AG20443 (cell line): ENCODE data around the gene RIMS1.
"Not testable (repeated sequence)": the region's sequence is repeated elsewhere in the genome, so short reads cannot be mapped to it uniquely, and the experiment has no call there.

ENCODE experiments used
- DNase-seq: peaks from one replicate; pipeline ENCODE4 v3.0.0; 2012; ENCODE audit warnings: low spot score, mixed read lengths

RIMS1 gene

GRCh38 chr6:71983131-71983530 lies 96.8 kb downstream of the RIMS1 start:
- no peak for DNase-seq

DNA sequence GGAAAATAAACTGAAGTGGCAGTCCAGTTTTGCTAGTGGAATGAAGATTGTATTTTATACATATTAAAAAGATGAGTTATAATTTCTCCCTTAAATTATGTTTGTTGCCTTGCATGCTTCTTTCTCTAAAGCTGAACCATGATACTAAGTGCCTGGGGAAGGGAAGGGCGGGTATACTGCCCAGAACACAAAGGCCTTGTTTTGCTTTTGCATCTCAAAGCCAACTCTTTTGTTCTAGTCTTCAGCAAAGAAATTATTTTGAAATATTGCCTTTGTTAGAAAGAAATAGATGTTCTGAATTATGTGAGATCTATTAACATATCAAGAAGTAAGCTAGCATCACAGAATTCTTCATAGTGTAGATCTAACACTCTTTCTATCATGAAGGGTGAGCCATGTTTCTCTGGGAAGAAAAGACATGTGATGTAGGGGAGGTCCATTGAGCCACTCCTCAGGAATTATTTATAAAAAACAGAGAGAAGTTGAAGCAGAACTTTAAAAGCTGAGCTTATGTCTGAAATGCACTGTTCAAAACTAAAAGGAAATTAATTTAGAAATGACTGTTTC lies 108.4 kb downstream of the RIMS1 start:
- DNase-seq = no peak

GRCh38 chr6:71997341-71997740 lies 111.0 kb downstream of the RIMS1 start:
- no peak for DNase-seq

GRCh38 chr6:72002415-72002814 lies 116.1 kb downstream of the RIMS1 start:
- no peak for DNase-seq

DNA sequence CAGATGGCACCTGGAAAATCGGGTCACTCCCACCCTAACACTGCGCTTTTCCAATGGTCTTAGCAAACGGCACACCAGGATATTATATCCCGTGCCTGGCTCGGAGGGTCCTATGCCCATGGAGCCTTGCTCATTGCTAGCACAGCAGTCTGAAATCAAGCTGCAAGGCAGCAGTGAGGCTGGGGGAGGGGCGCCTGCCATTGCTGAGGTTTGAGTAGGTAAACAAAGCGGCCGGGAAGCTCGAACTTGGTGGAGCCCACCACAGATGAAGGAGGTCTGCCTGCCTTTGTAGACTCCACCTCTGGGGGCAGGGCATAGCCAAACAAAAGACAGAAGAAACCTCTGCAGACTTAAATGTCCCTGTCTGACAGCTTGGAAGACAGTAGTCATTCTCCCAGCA lies 120.2 kb downstream of the RIMS1 start:
- DNase-seq = not testable (repeated sequence)

- no peak for DNase-seq
These were observed 136.5 kb downstream of the RIMS1 start for GRCh38 chr6:72022830-72023229.

DNA sequence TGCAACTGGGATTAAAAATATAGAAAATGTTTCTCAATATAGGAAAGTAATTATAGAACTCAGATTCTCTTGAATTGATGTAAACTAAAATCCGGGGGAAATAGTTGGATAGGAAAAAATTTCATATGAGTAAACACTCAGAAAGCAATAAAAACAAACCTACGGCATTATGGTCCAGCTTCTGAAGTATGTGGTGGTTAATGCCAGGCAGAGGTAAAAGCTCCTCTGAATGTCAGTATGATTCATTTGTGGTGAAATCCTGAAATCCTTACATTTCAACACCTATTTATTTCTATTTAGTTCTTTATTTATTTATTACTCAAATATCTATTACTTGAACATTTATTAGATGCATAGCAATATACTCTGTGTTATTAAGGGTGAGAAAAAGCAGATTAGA lies 145.1 kb downstream of the RIMS1 start:
- DNase-seq = no peak

- DNase-seq = peak; percentile 30
These were observed 145.7 kb downstream of the RIMS1 start for GRCh38 chr6:72032086-72032485.

DNA sequence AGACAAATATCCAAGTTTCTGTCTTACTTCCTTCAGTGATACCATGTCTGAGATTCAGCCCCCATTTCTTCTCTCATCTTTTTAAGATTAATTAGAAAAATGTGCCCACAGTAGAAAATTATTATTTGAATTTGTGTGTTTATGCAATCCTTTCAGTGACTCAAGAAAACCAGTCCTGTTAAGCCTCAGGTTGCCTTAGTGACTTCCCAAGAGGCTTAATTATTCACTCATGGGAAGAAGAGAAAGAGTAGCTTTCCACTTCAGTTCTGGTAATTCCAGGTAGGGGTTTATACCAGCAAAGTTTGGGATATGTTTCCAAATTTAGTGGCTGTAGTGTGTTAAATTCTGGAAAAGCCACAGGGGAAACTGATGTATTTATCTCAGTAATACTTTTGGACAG lies 149.1 kb downstream of the RIMS1 start:
- peak; percentile 15 for DNase-seq

GRCh38 chr6:72035966-72036365 lies 149.6 kb downstream of the RIMS1 start:
- no peak for DNase-seq

- no peak for DNase-seq
These were observed 150.7 kb downstream of the RIMS1 start for GRCh38 chr6:72037006-72037405.

GRCh38 chr6:72040111-72040510 lies 153.8 kb downstream of the RIMS1 start:
- DNase-seq = no peak

- peak; percentile 31 for DNase-seq
These were observed 155.7 kb downstream of the RIMS1 start for GRCh38 chr6:72042088-72042487.

- peak; percentile 36 for DNase-seq
These were observed 161.7 kb downstream of the RIMS1 start for GRCh38 chr6:72048080-72048479.

DNA sequence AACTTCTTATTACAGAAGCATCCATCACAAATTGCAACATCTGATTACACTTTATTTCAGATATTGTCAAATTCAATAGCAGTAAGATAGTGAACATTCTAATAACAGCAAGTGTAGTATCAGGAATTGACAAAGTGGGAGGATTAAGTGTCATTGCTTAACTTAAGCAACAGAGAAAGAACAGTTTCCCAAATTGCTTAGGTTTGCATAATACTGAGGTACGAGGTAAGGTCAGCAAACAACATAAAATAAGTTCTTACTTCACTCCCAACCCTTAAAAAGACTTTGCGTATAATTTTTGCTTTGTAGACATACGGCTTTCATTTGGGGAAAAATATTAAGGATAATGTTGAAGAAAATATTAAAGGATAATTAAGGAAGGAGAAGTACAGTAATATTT lies 163.0 kb downstream of the RIMS1 start:
- DNase-seq = no peak

DNA sequence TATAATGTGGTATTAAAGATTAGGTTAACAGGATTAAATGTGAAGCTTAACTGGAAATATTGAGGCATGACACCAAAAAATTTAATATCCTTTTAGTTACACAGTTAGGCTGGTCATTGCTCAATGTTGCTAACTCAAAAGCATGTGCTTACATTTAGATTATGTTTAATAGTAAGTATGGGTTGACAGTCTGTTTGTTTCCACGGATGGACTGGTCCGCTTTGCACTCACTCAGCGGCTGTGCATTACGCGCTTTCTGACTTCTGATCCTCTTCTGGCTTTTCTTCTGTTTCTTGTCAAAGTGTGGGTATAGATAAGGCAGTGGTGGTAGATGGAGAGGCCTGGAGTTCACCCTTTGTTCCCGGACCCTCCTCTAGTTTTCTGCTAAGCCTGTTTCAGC lies 174.9 kb downstream of the RIMS1 start:
- DNase-seq = no peak

DNA sequence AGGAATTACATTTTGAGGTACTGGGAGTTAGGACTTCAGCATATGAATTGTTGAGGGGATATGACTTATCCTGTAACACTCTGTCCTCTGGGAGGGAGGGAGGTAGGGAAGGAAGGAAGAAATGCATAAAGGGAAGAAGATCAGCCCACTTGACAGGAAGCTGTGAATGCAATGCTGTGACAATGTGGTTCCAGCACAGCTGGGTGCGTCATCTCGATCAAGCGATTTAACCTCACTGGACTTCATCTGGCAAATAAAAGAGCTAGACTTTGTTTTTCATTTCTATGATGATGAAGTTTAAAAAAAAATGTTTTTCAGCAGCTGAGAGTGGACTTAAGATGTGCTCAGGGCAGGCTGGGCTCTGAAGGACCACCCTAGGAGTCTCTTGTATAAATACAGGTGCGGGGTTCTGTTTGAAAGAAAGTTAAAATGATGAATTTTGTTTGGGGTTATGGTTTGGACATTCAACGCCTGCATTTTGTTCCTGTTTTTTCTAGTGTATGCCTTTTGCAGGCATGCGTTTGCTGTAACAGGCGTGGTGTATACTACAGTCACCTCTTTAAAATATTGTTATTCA lies 178.1 kb downstream of the RIMS1 start:
- peak; percentile 21 for DNase-seq

- DNase-seq = no peak
These were observed 191.7 kb downstream of the RIMS1 start for GRCh38 chr6:72078096-72078495.

GRCh38 chr6:72080260-72080941 lies 194.1 kb downstream of the RIMS1 start:
- no peak for DNase-seq

DNA sequence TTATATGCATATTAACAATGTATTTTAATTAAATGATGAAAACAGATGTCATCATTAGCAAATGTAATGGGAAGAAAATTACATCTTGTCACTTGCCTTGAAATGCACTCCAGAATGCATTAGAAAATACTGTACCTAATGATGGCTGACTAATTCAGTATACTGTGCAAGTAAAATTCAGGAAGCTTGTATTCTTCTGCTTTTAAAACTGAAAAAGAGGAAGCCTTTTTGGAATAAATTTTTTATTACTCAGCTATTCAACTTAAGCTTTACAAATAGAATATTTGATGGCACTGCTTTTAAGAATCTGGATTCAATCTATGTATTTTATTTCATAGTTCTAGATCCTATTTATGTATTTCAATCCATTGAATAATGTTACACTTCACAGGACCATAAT lies 195.5 kb downstream of the RIMS1 start:
- DNase-seq = no peak

DNA sequence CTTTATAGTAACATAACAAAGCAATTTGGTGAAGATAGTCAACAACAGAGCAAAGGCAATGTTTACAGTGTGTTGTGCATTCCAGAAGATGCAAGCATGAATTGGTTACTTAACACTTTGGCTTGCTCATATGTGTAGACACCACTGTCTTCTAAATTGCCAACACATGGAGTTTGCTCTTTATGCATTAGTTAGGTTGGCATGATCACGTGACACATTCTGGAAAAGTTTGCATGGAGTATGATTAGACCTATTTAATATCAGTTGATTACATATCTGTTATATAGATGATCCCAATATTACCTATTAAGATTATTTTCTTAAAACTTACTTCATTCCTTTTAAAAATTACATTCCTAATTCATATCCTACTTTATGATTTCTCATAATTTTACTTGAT lies 197.6 kb downstream of the RIMS1 start:
- no peak for DNase-seq

- no peak for DNase-seq
These were observed 198.7 kb downstream of the RIMS1 start for GRCh38 chr6:72084992-72085569.

DNA sequence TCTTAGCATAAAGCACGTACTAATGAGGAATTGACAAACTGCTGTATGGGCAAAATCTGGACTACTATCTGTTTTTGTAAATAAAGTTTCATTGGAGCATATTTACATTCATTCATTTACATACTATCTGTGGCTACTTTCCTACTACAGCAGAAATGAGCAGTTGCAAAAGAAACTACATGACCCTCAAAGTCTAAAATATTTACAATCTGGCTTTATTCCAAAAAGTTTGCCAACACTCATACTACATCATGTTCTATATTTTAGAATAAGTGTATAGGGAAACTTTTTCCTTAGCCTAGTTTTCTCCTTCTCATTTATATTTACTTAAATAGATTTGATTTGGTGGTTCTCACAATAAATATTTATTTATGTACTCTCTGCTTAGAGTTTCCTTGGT lies 208.2 kb downstream of the RIMS1 start:
- DNase-seq = no peak
